HG03565 (cell line): ENCODE results near the gene PATE3.

ENCODE experiments used
- ATAC-seq: cut with Tn5 transposase; IDR thresholded peaks from one replicate; pipeline ENCODE4 v1.9.1; 2021; ENCODE audit warnings: mild to moderate bottlenecking, moderate library complexity; ENCODE audit not compliant: unreplicated experiment

The PATE3 gene

DNA sequence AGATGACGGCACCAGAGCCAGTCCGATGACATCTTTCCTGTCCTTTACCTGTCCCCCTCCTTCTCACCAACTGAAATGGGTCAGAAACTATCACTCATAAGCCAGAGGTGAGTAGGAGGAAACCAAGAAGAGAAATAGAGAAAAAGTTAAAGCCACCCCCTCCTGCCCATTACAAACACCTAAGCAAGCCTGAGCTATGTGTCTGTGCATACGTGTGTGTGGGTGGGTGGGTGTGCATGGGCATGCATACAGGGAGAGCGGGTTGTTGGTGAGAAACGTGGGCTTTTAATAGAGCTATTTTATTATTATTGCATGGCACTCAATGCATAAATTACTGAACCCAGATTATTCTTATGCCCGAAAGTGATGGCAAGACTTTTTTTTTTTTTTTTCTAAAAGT, 47.8 kb downstream of the PATE3 start:
- no peak for ATAC-seq
